GM06990 (cell line): Measurements from ENCODE around the gene RGR.
A peak's percentile ranks its signal among the peaks of the same experiment; 100 is the strongest.

Source experiments
- DNase-seq: peaks from one replicate; pipeline ENCODE4 v3.0.0-alpha.2; 2011; ENCODE audit not compliant: insufficient read length; ENCODE audit errors: extremely low read depth
- H3K27me3 ChIP-seq: replicated peaks from 2 replicates; pipeline ENCODE4 v1.6.0; 2011; ENCODE audit warnings: low read length; ENCODE audit not compliant: control insufficient read depth, insufficient read depth
- H3K36me3 ChIP-seq: 2 replicates; pipeline ENCODE4 v1.5.1; 2011; ENCODE audit warnings: low read length; ENCODE audit not compliant: control insufficient read depth, insufficient read depth
- H3K4me3 ChIP-seq: replicated peaks from 2 replicates; pipeline ENCODE4 v1.5.1; 2011; ENCODE audit warnings: low read depth, mild to moderate bottlenecking, control low read depth, low read length
- TF ChIP-seq, protein P1 (sequence below): IDR thresholded peaks from 2 replicates; pipeline ENCODE4 v1.5.1; 2011; ENCODE audit warnings: low read length, control low read depth, mild to moderate bottlenecking, inconsistent platforms; ENCODE audit not compliant: insufficient read depth, poor library complexity, severe bottlenecking

Gene RGR

DNA sequence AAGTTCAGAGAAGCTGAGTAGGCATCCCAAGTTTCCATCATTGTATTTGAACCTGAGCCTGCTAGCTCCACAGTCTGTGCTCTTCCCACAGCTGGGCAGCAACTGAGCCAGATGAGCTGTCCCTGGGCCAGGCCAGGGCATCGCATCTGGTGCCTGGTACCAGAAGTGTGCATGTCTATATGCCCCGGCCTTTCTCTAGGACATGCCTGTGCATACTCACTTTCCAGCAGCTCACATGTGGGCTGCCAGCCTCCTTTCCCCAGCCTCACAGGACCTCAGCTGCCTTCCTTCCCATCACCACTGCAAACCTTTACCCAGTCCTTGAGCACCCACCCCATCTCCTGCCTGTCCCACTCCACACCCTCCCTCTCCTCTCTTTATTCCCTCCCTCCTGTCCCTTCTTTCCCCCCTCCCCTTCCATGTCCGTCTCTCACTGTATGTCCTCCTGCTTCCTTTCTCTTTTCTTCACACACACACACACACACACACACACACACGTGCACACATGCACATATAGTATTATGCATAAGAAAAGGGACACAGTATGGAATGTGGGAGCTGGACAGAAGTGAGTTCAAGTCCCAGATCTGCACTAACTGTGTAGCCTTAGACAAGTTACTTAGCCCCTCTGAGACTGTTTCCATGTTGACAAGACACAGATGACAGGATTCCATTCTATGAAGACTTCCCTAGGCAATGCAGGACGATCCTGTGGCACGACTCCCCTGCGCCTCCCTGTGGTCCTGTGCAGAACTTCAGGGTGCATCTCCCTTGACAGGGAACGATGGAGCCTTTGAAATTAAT, 39.6 kb upstream of the RGR start:
- Histone ChIP-seq H3K36me3 (no peaks in the 10 kb centered on the region), H3K4me3 (no peak overlapping the region), H3K27me3 (peaks cover 3% of the 10 kb centered on the region)
- DNase-seq: peak; percentile 39
- TF ChIP-seq, protein P1, sequence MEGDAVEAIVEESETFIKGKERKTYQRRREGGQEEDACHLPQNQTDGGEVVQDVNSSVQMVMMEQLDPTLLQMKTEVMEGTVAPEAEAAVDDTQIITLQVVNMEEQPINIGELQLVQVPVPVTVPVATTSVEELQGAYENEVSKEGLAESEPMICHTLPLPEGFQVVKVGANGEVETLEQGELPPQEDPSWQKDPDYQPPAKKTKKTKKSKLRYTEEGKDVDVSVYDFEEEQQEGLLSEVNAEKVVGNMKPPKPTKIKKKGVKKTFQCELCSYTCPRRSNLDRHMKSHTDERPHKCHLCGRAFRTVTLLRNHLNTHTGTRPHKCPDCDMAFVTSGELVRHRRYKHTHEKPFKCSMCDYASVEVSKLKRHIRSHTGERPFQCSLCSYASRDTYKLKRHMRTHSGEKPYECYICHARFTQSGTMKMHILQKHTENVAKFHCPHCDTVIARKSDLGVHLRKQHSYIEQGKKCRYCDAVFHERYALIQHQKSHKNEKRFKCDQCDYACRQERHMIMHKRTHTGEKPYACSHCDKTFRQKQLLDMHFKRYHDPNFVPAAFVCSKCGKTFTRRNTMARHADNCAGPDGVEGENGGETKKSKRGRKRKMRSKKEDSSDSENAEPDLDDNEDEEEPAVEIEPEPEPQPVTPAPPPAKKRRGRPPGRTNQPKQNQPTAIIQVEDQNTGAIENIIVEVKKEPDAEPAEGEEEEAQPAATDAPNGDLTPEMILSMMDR: peak; percentile 97

DNA sequence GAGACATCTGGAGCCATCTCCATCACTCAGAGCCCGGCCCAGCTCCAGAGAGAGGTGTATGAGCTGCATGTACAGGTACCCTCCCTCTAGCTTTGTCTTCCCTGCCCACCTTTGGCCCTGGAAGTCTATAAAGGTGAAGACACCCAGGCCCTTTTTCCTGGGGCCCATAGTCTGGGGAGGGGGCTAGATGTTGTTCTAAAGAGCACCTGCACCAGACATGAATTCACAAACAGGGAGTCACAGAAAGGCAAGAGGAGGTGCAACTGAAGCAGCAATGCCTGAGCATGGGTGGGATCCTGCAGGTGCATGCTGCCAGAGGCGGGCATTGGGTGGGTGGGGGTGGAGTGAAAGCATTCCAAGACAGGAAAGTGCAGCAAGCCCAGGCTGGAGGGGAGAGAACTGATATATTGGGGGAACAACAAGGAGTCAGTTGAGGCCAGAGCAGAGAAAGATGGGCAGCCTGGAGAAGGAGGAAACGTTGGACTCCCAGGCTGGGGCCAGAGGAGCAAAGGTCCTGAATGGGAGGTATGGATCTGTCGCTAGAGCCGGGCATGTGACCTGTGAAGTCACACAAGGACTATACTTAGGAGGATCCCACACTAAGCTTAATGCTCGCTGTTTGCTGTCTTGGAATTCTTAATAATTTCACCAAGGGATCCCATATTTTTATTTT, 38.9 kb upstream of the RGR start:
- TF ChIP-seq, protein P1: no peak
- no peak for DNase-seq
- H3K36me3 ChIP-seq: no peaks in the 10 kb centered on the region

DNA sequence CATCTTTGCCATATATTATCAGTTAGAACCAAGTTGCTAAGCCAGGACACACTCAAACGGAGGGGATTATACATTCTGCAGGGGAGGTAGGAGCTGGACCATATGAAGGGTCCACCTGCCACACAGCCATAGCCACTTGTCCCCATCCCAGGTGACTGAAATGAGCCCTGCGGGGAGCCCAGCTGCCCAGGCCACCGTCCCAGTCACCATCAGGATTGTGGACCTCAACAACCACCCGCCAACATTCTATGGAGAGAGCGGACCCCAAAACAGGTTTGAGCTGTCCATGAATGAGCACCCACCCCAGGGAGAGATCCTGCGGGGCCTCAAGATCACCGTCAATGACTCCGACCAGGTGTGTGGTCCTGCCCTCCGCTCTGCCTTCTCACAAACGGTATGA, 36.8 kb upstream of the RGR start:
- Histone ChIP-seq H3K4me3 (no peak overlapping the region), H3K36me3 (no peaks in the 10 kb centered on the region), H3K27me3 (peaks cover 3% of the 10 kb centered on the region)
- DNase-seq: no peak
- TF ChIP-seq, protein P1: no peak

More for the DNA sequence above, 38.9 kb upstream of the RGR start:
- Histone ChIP-seq H3K27me3 (peaks cover 3% of the 10 kb centered on the region), H3K4me3 (no peak overlapping the region)

DNA sequence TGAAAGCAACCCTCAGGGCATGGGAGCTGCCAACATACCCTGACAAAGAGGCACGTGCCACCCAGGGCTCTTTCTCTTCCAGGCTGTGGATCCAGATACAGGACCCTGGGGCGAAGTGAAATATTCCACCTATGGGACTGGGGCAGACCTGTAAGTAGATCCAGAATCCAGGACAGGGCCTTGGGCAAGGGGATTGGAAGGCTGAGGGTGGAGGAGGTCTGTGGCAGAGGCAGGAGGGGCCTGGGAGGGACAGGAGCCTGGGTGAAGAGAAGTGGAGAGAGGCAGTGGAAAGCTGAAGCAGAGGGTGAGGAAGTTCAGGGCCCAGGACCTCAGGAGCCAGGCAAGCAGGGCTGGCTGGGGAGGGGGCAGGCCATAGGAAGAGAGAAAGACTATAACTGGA, 33.3 kb upstream of the RGR start:
- Histone ChIP-seq H3K36me3 (no peaks in the 10 kb centered on the region), H3K4me3 (no peak overlapping the region), H3K27me3 (peaks cover 3% of the 10 kb centered on the region)
- DNase-seq: no peak
- TF ChIP-seq, protein P1: no peak

DNA sequence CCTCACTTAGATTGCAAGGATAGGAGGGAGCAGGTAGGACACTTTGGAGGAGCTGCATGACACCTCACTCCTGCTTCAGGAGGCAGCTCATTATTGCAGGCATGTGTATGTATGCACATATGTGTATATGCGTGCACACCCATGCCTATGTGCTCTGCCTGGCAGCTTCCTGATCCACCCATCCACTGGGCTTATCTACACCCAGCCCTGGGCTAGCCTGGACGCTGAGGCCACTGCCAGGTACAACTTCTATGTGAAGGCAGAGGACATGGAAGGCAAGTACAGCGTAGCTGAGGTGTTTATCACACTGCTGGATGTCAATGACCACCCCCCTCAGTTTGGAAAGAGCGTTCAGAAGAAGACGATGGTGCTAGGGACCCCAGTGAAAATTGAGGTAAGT, 32.8 kb upstream of the RGR start:
- H3K36me3 ChIP-seq: no peaks in the 10 kb centered on the region
- H3K27me3 ChIP-seq: peaks cover 1% of the 10 kb centered on the region
- no peak overlapping the region for H3K4me3 ChIP-seq
- TF ChIP-seq, protein P1: no peak
- DNase-seq: no peak
